H1 (cell line): ENCODE results near the gene GIMAP5. TPM values are rescaled to one million over a fixed set of nuclear protein-coding genes. Genes with fewer than 3 reads are reported as not detected.

Experiments
- CTCF ChIA-PET: fragments of 300-600 bp; sonication (Branson Sonifier 250); formaldehyde crosslinking; loops from one replicate; lab custom pipeline; 2021; ENCODE audit not compliant: partially characterized antibody; lab: Charles Lee
- POLR2A ChIA-PET: fragments of 300-600 bp; sonication (Branson Sonifier 250); formaldehyde crosslinking; loops from one replicate; lab custom pipeline; 2021; ENCODE audit warnings: inconsistent platforms; ENCODE audit not compliant: partially characterized antibody; lab: Charles Lee
- DNase-seq, 2 experiments: peaks; one replicate each; pipeline versions ENCODE4 v3.0.0 to v3.0.0-alpha.2; 2010 to 2022; ENCODE audit warnings: low spot score in 2 of 2, low read depth in 1 of 2, mixed read lengths in 1 of 2
- FAIRE-seq: peaks from 2 replicates; lab custom pipeline; 2011; peaks lifted over from hg19 to GRCh38; lab: Jason Lieb, UNC
- H2AFZ ChIP-seq: 2 replicates; pipeline ENCODE4 v1.8.1; 2012; ENCODE audit warnings: low read length, inconsistent platforms
- H2AK5ac ChIP-seq: 2 replicates; pipeline ENCODE4 v1.6.1; 2013; ENCODE audit warnings: low read depth, low read length
- H2BK120ac ChIP-seq: replicated peaks from 2 replicates; pipeline ENCODE3; 2013; ENCODE audit warnings: low read depth, low read length, inconsistent platforms
- H2BK12ac ChIP-seq: 2 replicates; pipeline ENCODE4 v1.6.1; 2013; ENCODE audit warnings: low read depth, low read length
- H2BK15ac ChIP-seq: 2 replicates; pipeline ENCODE4 v1.6.1; 2013; ENCODE audit warnings: low read length
- H2BK20ac ChIP-seq: 2 replicates; pipeline ENCODE4 v1.6.1; 2013; ENCODE audit warnings: low read length
- H2BK5ac ChIP-seq: 2 replicates; pipeline ENCODE4 v1.6.1; 2013; ENCODE audit warnings: low read depth, low read length
- H3K14ac ChIP-seq: 2 replicates; pipeline ENCODE4 v1.6.1; 2013; ENCODE audit warnings: inconsistent platforms; ENCODE audit not compliant: insufficient read length
- H3K18ac ChIP-seq: 2 replicates; pipeline ENCODE4 v1.6.1; 2013; ENCODE audit warnings: low read length; ENCODE audit errors: extremely low read depth
- H3K23ac ChIP-seq: 2 replicates; pipeline ENCODE4 v1.6.1; 2013; ENCODE audit warnings: inconsistent platforms; ENCODE audit not compliant: insufficient read length
- H3K23me2 ChIP-seq: 2 replicates; pipeline ENCODE4 v1.6.1; 2013; ENCODE audit warnings: low read depth, low read length
- H3K27ac ChIP-seq: 2 replicates; pipeline ENCODE4 v1.6.1; 2011; ENCODE audit warnings: low read depth, low read length, inconsistent platforms
- H3K27me3 ChIP-seq, 4 experiments: replicated peaks in 1 of 4; 1 replicate in 1 of 4; 2 replicates in 3 of 4; pipeline versions ENCODE4 v1.6.1 to v1.8.1; 2011 to 2013; ENCODE audit warnings: low read length in 3 of 4, mild to moderate bottlenecking in 3 of 4, inconsistent platforms in 2 of 4, mixed read lengths in 2 of 4, moderate library complexity in 1 of 4; ENCODE audit not compliant: control insufficient read depth in 3 of 4, insufficient read depth in 3 of 4; ENCODE audit errors: extremely low read depth in 1 of 4
- H3K36me3 ChIP-seq, 4 experiments: 2 replicates each; pipeline versions ENCODE4 v1.6.1 to v1.8.1; 2011 to 2013; ENCODE audit warnings: mild to moderate bottlenecking in 4 of 4, low read length in 3 of 4, moderate library complexity in 2 of 4, control low read depth in 1 of 4, inconsistent platforms in 1 of 4; ENCODE audit not compliant: insufficient read depth in 4 of 4, control insufficient read depth in 2 of 4
- H3K4ac ChIP-seq: replicated peaks from 2 replicates; pipeline ENCODE3; 2013; ENCODE audit warnings: low read length, low read depth, mixed read lengths, inconsistent platforms; ENCODE audit not compliant: insufficient read length
- H3K4me1 ChIP-seq, 4 experiments: replicated peaks in 1 of 4; 1 replicate in 1 of 4; 2 replicates in 3 of 4; pipeline versions ENCODE4 v1.6.1 to v1.8.1; 2011 to 2013; ENCODE audit warnings: low read length in 3 of 4, inconsistent platforms in 2 of 4, mixed read lengths in 1 of 4; ENCODE audit not compliant: insufficient read depth in 4 of 4, control insufficient read depth in 3 of 4
- H3K4me2 ChIP-seq, 2 experiments: 2 replicates each; pipeline versions ENCODE4 v1.6.1 to v1.8.1; 2011 to 2013; ENCODE audit warnings: low read depth in 2 of 2, low read length in 2 of 2, control low read depth in 1 of 2, inconsistent platforms in 1 of 2, mild to moderate bottlenecking in 1 of 2; ENCODE audit not compliant: insufficient read depth in 1 of 2
- H3K4me3 ChIP-seq, 4 experiments: fragments of 200-600, 300-600 bp in 1 of 4; sonication (generic), shearing (Covaris generic), sonication (Bioruptor Twin) in 1 of 4; 2 replicates each; pipeline versions ENCODE4 v1.5.1 to v1.8.1; 2011 to 2016; ENCODE audit warnings: low read length in 4 of 4, low read depth in 3 of 4, control low read depth in 2 of 4, inconsistent platforms in 2 of 4, mild to moderate bottlenecking in 2 of 4, mixed read lengths in 1 of 4, moderate library complexity in 1 of 4; ENCODE audit not compliant: insufficient read depth in 2 of 4; ENCODE audit errors: extremely low read depth in 1 of 4
- H3K56ac ChIP-seq: replicated peaks from 2 replicates; pipeline ENCODE3; 2013; ENCODE audit warnings: low read depth, mild to moderate bottlenecking, mixed read lengths, low read length, inconsistent platforms; ENCODE audit not compliant: insufficient read length
- H3K79me1 ChIP-seq: 2 replicates; pipeline ENCODE4 v1.6.1; 2013; ENCODE audit warnings: low read depth, low read length, control low read depth
- H3K79me2 ChIP-seq, 2 experiments: 2 replicates each; pipeline versions ENCODE4 v1.6.1 to v1.8.1; 2012 to 2013; ENCODE audit warnings: low read length in 2 of 2, mild to moderate bottlenecking in 2 of 2, inconsistent platforms in 1 of 2; ENCODE audit not compliant: insufficient read depth in 2 of 2, control insufficient read depth in 1 of 2
- H3K9ac ChIP-seq, 4 experiments: replicated peaks in 1 of 4; 1 replicate in 1 of 4; 2 replicates in 3 of 4; pipeline versions ENCODE4 v1.6.1 to v1.8.1; 2011 to 2013; ENCODE audit warnings: low read depth in 3 of 4, low read length in 3 of 4, control low read depth in 2 of 4, mild to moderate bottlenecking in 2 of 4, moderate library complexity in 2 of 4, inconsistent platforms in 1 of 4; ENCODE audit errors: extremely low read depth in 1 of 4
- H3K9me3 ChIP-seq, 2 experiments: 2 replicates each; pipeline versions ENCODE4 v1.6.1 to v1.8.1; 2012 to 2013; ENCODE audit warnings: mild to moderate bottlenecking in 2 of 2, moderate library complexity in 2 of 2, control low read depth in 1 of 2, inconsistent platforms in 1 of 2, low read depth in 1 of 2, low read length in 1 of 2, mixed read lengths in 1 of 2; ENCODE audit not compliant: insufficient read depth in 2 of 2
- H4K20me1 ChIP-seq, 2 experiments: replicated peaks in 1 of 2; 2 replicates each; pipeline versions ENCODE3 to v1.8.1; 2011 to 2013; ENCODE audit warnings: inconsistent platforms in 2 of 2, low read length in 2 of 2, mild to moderate bottlenecking in 1 of 2; ENCODE audit not compliant: insufficient read depth in 2 of 2, control insufficient read depth in 1 of 2
- H4K5ac ChIP-seq: 2 replicates; pipeline ENCODE4 v1.6.1; 2013; ENCODE audit warnings: low read length, low read depth, mixed read lengths, inconsistent platforms; ENCODE audit not compliant: insufficient read length
- H4K8ac ChIP-seq: 2 replicates; pipeline ENCODE4 v1.8.0; 2013; ENCODE audit warnings: mild to moderate bottlenecking, moderate library complexity, low read length, inconsistent platforms; ENCODE audit not compliant: insufficient read depth; ENCODE audit errors: extremely low read depth
- H4K91ac ChIP-seq: replicated peaks from 2 replicates; pipeline ENCODE3; 2013; ENCODE audit warnings: low read length, mixed read lengths, inconsistent platforms; ENCODE audit not compliant: insufficient read length
- ASH2L ChIP-seq: fragments of 200-600, 300-600 bp; sonication (generic); IDR thresholded peaks from one replicate; pipeline ENCODE4 v1.7.1; 2017; ENCODE audit warnings: low read length
- BRCA1 ChIP-seq: IDR thresholded peaks from 2 replicates; pipeline ENCODE4 v1.6.1; 2012; ENCODE audit warnings: low read depth, low read length, improper control_type of control experiment
- GABPA ChIP-seq: IDR thresholded peaks from 2 replicates; pipeline ENCODE4 v1.6.1; 2011; ENCODE audit warnings: mild to moderate bottlenecking, low read length, moderate library complexity, borderline replicate concordance; ENCODE audit not compliant: insufficient read depth
- SP1 ChIP-seq: IDR thresholded peaks from 2 replicates; pipeline ENCODE4 v1.6.1; 2011; ENCODE audit warnings: low read depth, low read length
- TEAD4 ChIP-seq: IDR thresholded peaks from 2 replicates; pipeline ENCODE4 v1.6.1; 2012; ENCODE audit warnings: low read depth, low read length, inconsistent platforms, mixed read lengths
- WGBS, 2 experiments: shearing (Covaris generic) in 1 of 2; methylation state at CpG; one replicate each; pipeline versions ENCODE4 v1.1.6 to v1.1.7; 2013 to 2015; ENCODE audit warnings: low lambda C conversion rate in 2 of 2, mixed read lengths in 2 of 2, inconsistent platforms in 1 of 2, low coverage in 1 of 2, missing lambda C conversion rate in 1 of 2; ENCODE audit not compliant: insufficient replicate concordance in 2 of 2, insufficient coverage in 1 of 2, insufficient read length in 1 of 2; ENCODE audit errors: extremely low coverage in 1 of 2, missing lambda C conversion rate in 1 of 2; 5-methylcytosine and 5-hydroxymethylcytosine counted together
- polyA plus RNA-seq, 7 experiments: library from polyadenylated mRNA; depleted of rRNA in 3 of 7; stranded (reverse) in 5 of 7; unstranded in 2 of 7; fragments of >200 nt in 5 of 7; fragments of 200-250 nt in 2 of 7; gene quantifications; 1 replicate in 5 of 7; 2 replicates in 1 of 7; 4 replicates in 1 of 7; pipeline versions ENCODE4 v1.2.1 to v1.2.3, GENCODE V29; 2011 to 2013; ENCODE audit warnings: missing spikeins in 2 of 7, mixed read lengths in 2 of 7
- total RNA-seq: library from RNA; stranded (reverse); fragmentation: NEBNext Ultra II Directional; extraction: Animal tissue kit (Norgen Biotek cat#: 25700); gene quantifications from 2 replicates; pipeline ENCODE4 v1.2.1, GENCODE V29; 2021

The GIMAP5 gene
- total and polyA plus RNA-seq, 2 of the 8 experiments (the other 6 are each of a cell fraction or from before 2014, with no cell fraction given): not detected

GRCh38 chr7:150695654-150696053, 41.6 kb upstream of the GIMAP5 start:
- Histone ChIP-seq H3K79me1 (no peaks in the 10 kb centered on the region), H3K18ac (no peak overlapping the region), H3K23me2 (no peaks in the 10 kb centered on the region), H2BK5ac (no peak overlapping the region), H3K79me2 (no peaks in the 10 kb centered on the region), H3K27me3 (0 out of 7 replicates have a peak, but pooled peaks cover 0 to 2% (median 0%) of the 10 kb centered on the region in 4 experiments), H3K4me2 (no peak overlapping the region), H3K9me3 (no peaks in the 10 kb centered on the region), H3K14ac (no peak overlapping the region), H3K4ac (no peak overlapping the region), H3K36me3 (no peaks in the 10 kb centered on the region), H3K56ac (no peak overlapping the region), H4K5ac (no peak overlapping the region), H2BK15ac (no peak overlapping the region), H2BK20ac (no peak overlapping the region), H2BK12ac (no peak overlapping the region), H2BK120ac (no peak overlapping the region), H2AFZ (no peak overlapping the region), H3K27ac (no peak overlapping the region), H3K4me3 (no peak overlapping the region), H3K4me1 (no peaks in the 10 kb centered on the region), H3K23ac (no peak overlapping the region), H4K8ac (no peak overlapping the region), H3K9ac (no peak overlapping the region), H4K91ac (no peak overlapping the region), H4K20me1 (no peaks in the 10 kb centered on the region), H2AK5ac (no peak overlapping the region)
- ChIA-PET CTCF (interaction anchor here (1.0 kb wide), 1 partner anchor 20 kb away, joined by 4 read pairs; no protein-coding TSS in a partner anchor), POLR2A (no interaction called here)
- DNase-seq (no peak), FAIRE-seq (peak; percentile 55)
- TF ChIP-seq ASH2L (no peak), SP1 (no peak), GABPA (no peak), BRCA1 (no peak), TEAD4 (no peak)
- 85% methylated on average over 2 of the region's 2 CpGs; no CpG with 5 or more reads in 1 of the 2 experiments for WGBS, 2 experiments
